IMR-90 (cell line): ENCODE results near the gene SRBD1. TPM values are rescaled to one million over a fixed set of nuclear protein-coding genes. Genes with fewer than 3 reads are reported as not detected.

Source experiments
- ATAC-seq: fragments of 200-7000 bp; cut with Tn5 transposase; 2 replicates; pipeline ENCODE4 v1.9.1; 2020; ENCODE audit warnings: low read depth, mild to moderate bottlenecking, moderate library complexity
- BruUV-seq: library from RNA; stranded (reverse); fragments of 400-500 nt; replicated peaks from 2 replicates; lab custom pipeline; 2021; lab: Mats Ljungman, UMichigan
- CTCF ChIA-PET: fragments of 300-600 bp; formaldehyde crosslinking; extraction: SDS; loops from one replicate; lab custom pipeline; 2021; ENCODE audit warnings: antibody characterized with exemption; lab: Yijun Ruan, JAX
- POLR2A ChIA-PET: fragments of 300-600 bp; sonication (Branson Sonifier 250); formaldehyde crosslinking; loops from one replicate; lab custom pipeline; 2022; ENCODE audit warnings: antibody characterized with exemption; ENCODE audit not compliant: unreplicated experiment; lab: Charles Lee
- DNase-seq: peaks from one replicate; pipeline ENCODE4 v3.0.0; 2013
- H2AFZ ChIP-seq: replicated peaks from 2 replicates; pipeline ENCODE3; 2013; ENCODE audit warnings: low read length, mild to moderate bottlenecking; ENCODE audit not compliant: poor library complexity
- H2AK5ac ChIP-seq: 2 replicates; pipeline ENCODE4 v1.6.1; 2013; ENCODE audit warnings: low read depth, low read length, inconsistent platforms
- H2AK9ac ChIP-seq: replicated peaks from 2 replicates; pipeline ENCODE3; 2013; ENCODE audit warnings: mild to moderate bottlenecking, low read depth, low read length, moderate library complexity; ENCODE audit not compliant: poor library complexity
- H2BK120ac ChIP-seq: 2 replicates; pipeline ENCODE4 v1.6.1; 2013; ENCODE audit warnings: low read depth, low read length, inconsistent platforms
- H2BK15ac ChIP-seq: 3 replicates; pipeline ENCODE4 v1.6.1; 2013; ENCODE audit warnings: low read depth, low read length, inconsistent platforms
- H2BK20ac ChIP-seq: 2 replicates; pipeline ENCODE4 v1.6.1; 2013; ENCODE audit warnings: low read depth, mild to moderate bottlenecking, inconsistent platforms, low read length, moderate library complexity
- H2BK5ac ChIP-seq: 2 replicates; pipeline ENCODE4 v1.6.1; 2013; ENCODE audit warnings: mild to moderate bottlenecking, low read depth, low read length, inconsistent platforms; ENCODE audit not compliant: poor library complexity, severe bottlenecking
- H3K14ac ChIP-seq: replicated peaks from 2 replicates; pipeline ENCODE4 v1.6.1; 2013; ENCODE audit warnings: low read depth, low read length, inconsistent platforms
- H3K18ac ChIP-seq: 2 replicates; pipeline ENCODE4 v1.6.1; 2013; ENCODE audit warnings: low read depth, low read length, control low read depth
- H3K23ac ChIP-seq: 2 replicates; pipeline ENCODE4 v1.6.1; 2013; ENCODE audit warnings: low read depth, low read length, inconsistent platforms
- H3K27ac ChIP-seq: 2 replicates; pipeline ENCODE4 v1.5.1; 2013; ENCODE audit warnings: mild to moderate bottlenecking, control low read depth, low read length; ENCODE audit not compliant: insufficient read depth
- H3K27me3 ChIP-seq: 2 replicates; pipeline ENCODE4 v1.6.1; 2013; ENCODE audit warnings: low read length; ENCODE audit not compliant: control insufficient read depth, insufficient read depth
- H3K36me3 ChIP-seq: 2 replicates; pipeline ENCODE4 v1.6.1; 2013; ENCODE audit warnings: low read length, mixed read lengths; ENCODE audit not compliant: control insufficient read depth, insufficient read depth
- H3K4ac ChIP-seq: 2 replicates; pipeline ENCODE4 v1.6.1; 2013; ENCODE audit warnings: low read depth, low read length, inconsistent platforms
- H3K4me1 ChIP-seq: 2 replicates; pipeline ENCODE4 v1.6.1; 2013; ENCODE audit warnings: low read length, mixed read lengths; ENCODE audit not compliant: control insufficient read depth, insufficient read depth
- H3K4me2 ChIP-seq: 2 replicates; pipeline ENCODE4 v1.6.1; 2013; ENCODE audit warnings: low read depth, mild to moderate bottlenecking, control low read depth, low read length, moderate library complexity
- H3K4me3 ChIP-seq: 2 replicates; pipeline ENCODE4 v1.5.1; 2013; ENCODE audit warnings: low read depth, mild to moderate bottlenecking, control low read depth, low read length, moderate library complexity; ENCODE audit not compliant: insufficient read depth
- H3K56ac ChIP-seq: 2 replicates; pipeline ENCODE4 v1.6.1; 2013; ENCODE audit warnings: low read length, inconsistent platforms; ENCODE audit not compliant: insufficient read depth; ENCODE audit errors: extremely low read depth
- H3K79me1 ChIP-seq, 2 experiments: 2 replicates each; pipeline ENCODE4 v1.6.1; 2013; ENCODE audit warnings: low read length in 2 of 2, inconsistent platforms in 1 of 2, low read depth in 1 of 2
- H3K9ac ChIP-seq: 2 replicates; pipeline ENCODE4 v1.6.1; 2013; ENCODE audit warnings: low read depth, low read length, control low read depth
- H3K9me1 ChIP-seq: 2 replicates; pipeline ENCODE4 v1.6.1; 2013; ENCODE audit warnings: low read length, inconsistent platforms; ENCODE audit not compliant: insufficient read depth
- H3K9me3 ChIP-seq: 2 replicates; pipeline ENCODE4 v1.6.1; 2013; ENCODE audit warnings: low read length; ENCODE audit not compliant: control insufficient read depth, insufficient read depth
- H4K20me1 ChIP-seq: 2 replicates; pipeline ENCODE4 v1.6.1; 2013; ENCODE audit warnings: low read length, inconsistent platforms; ENCODE audit not compliant: insufficient read depth
- H4K5ac ChIP-seq: 2 replicates; pipeline ENCODE4 v1.6.1; 2013; ENCODE audit warnings: mild to moderate bottlenecking, low read depth, low read length, control low read depth
- H4K8ac ChIP-seq, 2 experiments: 2 replicates each; pipeline ENCODE4 v1.6.1; 2013; ENCODE audit warnings: low read depth in 2 of 2, low read length in 2 of 2, control low read depth in 1 of 2, inconsistent platforms in 1 of 2
- H4K91ac ChIP-seq: 2 replicates; pipeline ENCODE4 v1.6.1; 2013; ENCODE audit warnings: low read depth, low read length, inconsistent platforms; ENCODE audit not compliant: insufficient read depth
- BHLHE40 ChIP-seq: fragments of 150-350 bp; IDR thresholded peaks from 2 replicates; pipeline ENCODE4 v1.6.1; 2016; ENCODE audit warnings: mild to moderate bottlenecking, low read depth, low read length
- CEBPB ChIP-seq: IDR thresholded peaks from 2 replicates; pipeline ENCODE4 v1.6.1; 2012; ENCODE audit warnings: low read depth, low read length, improper control_type of control experiment
- CHD1 ChIP-seq: IDR thresholded peaks from 2 replicates; pipeline ENCODE4 v1.6.1; 2012; ENCODE audit warnings: low read depth, low read length, improper control_type of control experiment
- CTCF ChIP-seq: conservative IDR thresholded peaks from 2 replicates; pipeline ENCODE4 v1.5.1; 2012; ENCODE audit warnings: mild to moderate bottlenecking, low read depth, low read length, improper control_type of control experiment
- ELK1 ChIP-seq: fragments of 150-350 bp; IDR thresholded peaks from 2 replicates; pipeline ENCODE4 v1.6.1; 2016; ENCODE audit warnings: low read depth, mild to moderate bottlenecking, low read length, moderate library complexity, borderline replicate concordance
- FOS ChIP-seq: fragments of 150-350 bp; IDR thresholded peaks from 2 replicates; pipeline ENCODE4 v1.6.1; 2016; ENCODE audit warnings: low read depth, low read length
- MAFK ChIP-seq: IDR thresholded peaks from 2 replicates; pipeline ENCODE4 v1.6.1; 2012; ENCODE audit warnings: low read depth, low read length, improper control_type of control experiment
- MAZ ChIP-seq: IDR thresholded peaks from 2 replicates; pipeline ENCODE4 v1.6.1; 2012; ENCODE audit warnings: low read depth, mild to moderate bottlenecking, low read length, improper control_type of control experiment, moderate library complexity, borderline replicate concordance
- MXI1 ChIP-seq: IDR thresholded peaks from 2 replicates; pipeline ENCODE4 v1.6.1; 2012; ENCODE audit warnings: low read depth, mild to moderate bottlenecking, low read length, moderate library complexity, borderline replicate concordance
- NFE2L2 ChIP-seq: fragments of 150-350 bp; IDR thresholded peaks from 2 replicates; pipeline ENCODE4 v1.6.1; 2016; ENCODE audit warnings: low read depth, mild to moderate bottlenecking, low read length
- POLR2A ChIP-seq: IDR thresholded peaks from 2 replicates; pipeline ENCODE4 v1.6.1; 2012; ENCODE audit warnings: mild to moderate bottlenecking, low read depth, low read length
- RAD21 ChIP-seq: IDR thresholded peaks from 2 replicates; pipeline ENCODE4 v1.6.1; 2012; ENCODE audit warnings: low read length, improper control_type of control experiment
- RCOR1 ChIP-seq: IDR thresholded peaks from 2 replicates; pipeline ENCODE4 v1.6.1; 2012; ENCODE audit warnings: mild to moderate bottlenecking, low read length, improper control_type of control experiment; ENCODE audit not compliant: insufficient replicate concordance
- RFX5 ChIP-seq: IDR thresholded peaks from 2 replicates; pipeline ENCODE4 v1.8.0; 2012; ENCODE audit warnings: low read depth, mild to moderate bottlenecking, low read length, moderate library complexity
- SMC3 ChIP-seq: fragments of 150-350 bp; IDR thresholded peaks from 2 replicates; pipeline ENCODE4 v1.6.1; 2016; ENCODE audit warnings: low read depth, mild to moderate bottlenecking, antibody characterized with exemption, low read length, moderate library complexity
- USF2 ChIP-seq: fragments of 150-350 bp; IDR thresholded peaks from 2 replicates; pipeline ENCODE4 v1.6.1; 2017; ENCODE audit warnings: mild to moderate bottlenecking, antibody characterized with exemption, low read length, low read depth
- WGBS, 2 experiments: methylation state at CpG; one replicate each; pipeline versions ENCODE4 v1.1.5 to v1.1.7; 2013; ENCODE audit warnings: missing lambda C conversion rate in 2 of 2; ENCODE audit not compliant: insufficient read length in 1 of 2; ENCODE audit errors: extremely low coverage in 2 of 2; 5-methylcytosine and 5-hydroxymethylcytosine counted together
- dilution Hi-C: fragments of 300-500 bp; cut with HindIII; formaldehyde crosslinking; loops from one replicate; pipeline ENCODE4 v1.14.3; 2018; ENCODE audit warnings: low sequenced_read_pairs; ENCODE audit not compliant: unreplicated experiment
- in situ Hi-C: fragments of 300-500 bp; cut with MboI; formaldehyde crosslinking; loops from 3 replicates; pipeline ENCODE4 v1.14.3; 2019; ENCODE audit warnings: low sequenced_read_pairs, inconsistent platforms, mixed read lengths
- intact Hi-C: fragments of 100-400 bp; cut with micrococcal nuclease; formaldehyde crosslinking; loops from 2 replicates; pipeline ENCODE4 v1.10.0; 2022
- polyA plus RNA-seq, 3 experiments: library from polyadenylated mRNA; depleted of rRNA; stranded (reverse); fragments of >200 nt; gene quantifications; 2 replicates each; pipeline ENCODE4 v1.2.3, GENCODE V29; 2012; ENCODE audit warnings: low replicate concordance in 1 of 3
- total RNA-seq: library from RNA; depleted of rRNA; stranded (reverse); fragments of >200 nt; gene quantifications from 2 replicates; pipeline ENCODE4 v1.2.3, GENCODE V29; 2012

SRBD1 gene
- total and polyA plus RNA-seq, 2 of the 4 experiments (the other 2 are of a cell fraction): 3.5 to 14.7 TPM

- H3K79me1 ChIP-seq: no peaks in the 10 kb centered on the region
- DNase-seq (no peak), ATAC-seq (no peak)
- no peaks in the 10 kb centered on the region for H3K9me3 ChIP-seq
- H2AFZ ChIP-seq: no peak overlapping the region
- ChIA-PET POLR2A (no interaction called here), CTCF (no interaction called here)
- TF ChIP-seq CHD1 (no peak), CTCF (no peak), ELK1 (no peak), RCOR1 (no peak), MXI1 (no peak), BHLHE40 (no peak), MAZ (no peak), CEBPB (no peak), RFX5 (no peak), MAFK (no peak), RAD21 (no peak), SMC3 (no peak), USF2 (no peak), NFE2L2 (no peak), POLR2A (no peak), FOS (no peak)
- no peak overlapping the region for H3K4me2 ChIP-seq
- no peak overlapping the region for H2BK15ac ChIP-seq
- H3K18ac ChIP-seq: no peak overlapping the region
- H3K4me3 ChIP-seq: no peak overlapping the region
- intact Hi-C loops: no loop called here
- no peaks in the 10 kb centered on the region for H3K9me1 ChIP-seq
- H3K4ac ChIP-seq: no peak overlapping the region
- H3K27me3 ChIP-seq: no peaks in the 10 kb centered on the region
- no peak overlapping the region for H3K9ac ChIP-seq
- no peak overlapping the region for H2AK5ac ChIP-seq
- no peaks in the 10 kb centered on the region for H3K4me1 ChIP-seq
- H3K27ac ChIP-seq: no peak overlapping the region
- dilution Hi-C loops: no loop called here
- H3K23ac ChIP-seq: no peak overlapping the region
- H4K20me1 ChIP-seq: no peaks in the 10 kb centered on the region
- H3K14ac ChIP-seq: no peak overlapping the region
- H4K8ac ChIP-seq: no peak overlapping the region
- no peak overlapping the region for H4K91ac ChIP-seq
- no peak overlapping the region for H3K56ac ChIP-seq
- no peak overlapping the region for H2BK5ac ChIP-seq
- H2BK120ac ChIP-seq: no peak overlapping the region
- no peak overlapping the region for H2AK9ac ChIP-seq
- no peak overlapping the region for H2BK20ac ChIP-seq
- H3K36me3 ChIP-seq: no peaks in the 10 kb centered on the region
- in situ Hi-C loops: no loop called here
- no peak overlapping the region for H4K5ac ChIP-seq
- no TSS peak for BruUV-seq
- 92% methylated on average over 2 of the region's 2 CpGs; no CpG with 5 or more reads in 1 of the 2 experiments for WGBS, 2 experiments
Observed at GRCh38 chr2:45446016-45446415, 165.1 kb downstream of the SRBD1 start.
